GM21723 (cell line): ENCODE data around the gene LCE3E.
"Not testable (repeated sequence)": the region's sequence is repeated elsewhere in the genome, so short reads cannot be mapped to it uniquely, and the experiment has no call there.

Source experiments
- ATAC-seq: cut with Tn5 transposase; IDR thresholded peaks from one replicate; pipeline ENCODE4 v1.9.1; 2021; ENCODE audit warnings: mild to moderate bottlenecking, moderate library complexity; ENCODE audit not compliant: unreplicated experiment

Gene LCE3E

GRCh38 chr1:152566681-152567080 lies at the start of gene LCE3E:
Gene LCE3E, minus strand, starts transcription at chr1:152566780. Its CDS starts 572 bp downstream, at chr1:152566208.
- no peak for ATAC-seq

GRCh38 chr1:152613511-152613910 lies 46.9 kb upstream of the LCE3E start, which contains the start of gene LCE3B:
Gene LCE3B, plus strand, starts transcription at chr1:152613811. Its CDS starts 0 bp downstream, at chr1:152613811.
- ATAC-seq: no peak

- ATAC-seq: no peak
Measured at GRCh38 chr1:152599934-152600333, 33.4 kb upstream of the LCE3E start, which contains the start of gene LCE3C. Gene LCE3C, plus strand, starts transcription at chr1:152600234. Its CDS starts 498 bp downstream, at chr1:152600732.

GRCh38 chr1:152596986-152597385 lies 30.4 kb upstream of the LCE3E start:
- ATAC-seq: no peak

- no peak for ATAC-seq
Measured at GRCh38 chr1:152585586-152585985, 19.0 kb upstream of the LCE3E start.

- ATAC-seq: no peak
Measured at GRCh38 chr1:152582647-152583046, 16.1 kb upstream of the LCE3E start.

GRCh38 chr1:152580433-152580832 lies 13.9 kb upstream of the LCE3E start, which contains the start of gene LCE3D:
Gene LCE3D, minus strand, starts transcription at chr1:152580516. Its CDS starts 580 bp downstream, at chr1:152579936.
- no peak for ATAC-seq

GRCh38 chr1:152579526-152579925 lies 12.9 kb upstream of the LCE3E start:
- ATAC-seq: not testable (repeated sequence)

GRCh38 chr1:152577168-152577567 lies 10.6 kb upstream of the LCE3E start:
- no peak for ATAC-seq

- no peak for ATAC-seq
Measured at GRCh38 chr1:152565535-152566215, 905 bp downstream of the LCE3E start.

- ATAC-seq: no peak
Measured at GRCh38 chr1:152565115-152565514, 1.5 kb downstream of the LCE3E start.

GRCh38 chr1:152548358-152548757 lies 18.2 kb downstream of the LCE3E start:
- ATAC-seq: not testable (repeated sequence)

GRCh38 chr1:152546704-152547103 lies 19.9 kb downstream of the LCE3E start:
- ATAC-seq: no peak

GRCh38 chr1:152543820-152544219 lies 22.8 kb downstream of the LCE3E start:
- ATAC-seq: no peak

GRCh38 chr1:152539901-152540300 lies 26.7 kb downstream of the LCE3E start:
- ATAC-seq: no peak

- ATAC-seq: no peak
Measured at GRCh38 chr1:152537496-152537895, 29.1 kb downstream of the LCE3E start.

- no peak for ATAC-seq
Measured at GRCh38 chr1:152535774-152536173, 30.8 kb downstream of the LCE3E start.

- ATAC-seq: no peak
Measured at GRCh38 chr1:152533327-152533938, 33.1 kb downstream of the LCE3E start.

- no peak for ATAC-seq
Measured at GRCh38 chr1:152525080-152525641, 41.4 kb downstream of the LCE3E start.

- ATAC-seq: no peak
Measured at GRCh38 chr1:152520561-152521090, 46.0 kb downstream of the LCE3E start.

- ATAC-seq: no peak
Measured at GRCh38 chr1:152519851-152520250, 46.7 kb downstream of the LCE3E start.
